HK-2 (cell line): Measurements from ENCODE around the gene ZNF354C.

ENCODE experiments used
- DNase-seq: peaks from one replicate; pipeline ENCODE4 v3.0.0-alpha.2; 2018; ENCODE audit not compliant: unreplicated experiment

ZNF354C gene

DNA sequence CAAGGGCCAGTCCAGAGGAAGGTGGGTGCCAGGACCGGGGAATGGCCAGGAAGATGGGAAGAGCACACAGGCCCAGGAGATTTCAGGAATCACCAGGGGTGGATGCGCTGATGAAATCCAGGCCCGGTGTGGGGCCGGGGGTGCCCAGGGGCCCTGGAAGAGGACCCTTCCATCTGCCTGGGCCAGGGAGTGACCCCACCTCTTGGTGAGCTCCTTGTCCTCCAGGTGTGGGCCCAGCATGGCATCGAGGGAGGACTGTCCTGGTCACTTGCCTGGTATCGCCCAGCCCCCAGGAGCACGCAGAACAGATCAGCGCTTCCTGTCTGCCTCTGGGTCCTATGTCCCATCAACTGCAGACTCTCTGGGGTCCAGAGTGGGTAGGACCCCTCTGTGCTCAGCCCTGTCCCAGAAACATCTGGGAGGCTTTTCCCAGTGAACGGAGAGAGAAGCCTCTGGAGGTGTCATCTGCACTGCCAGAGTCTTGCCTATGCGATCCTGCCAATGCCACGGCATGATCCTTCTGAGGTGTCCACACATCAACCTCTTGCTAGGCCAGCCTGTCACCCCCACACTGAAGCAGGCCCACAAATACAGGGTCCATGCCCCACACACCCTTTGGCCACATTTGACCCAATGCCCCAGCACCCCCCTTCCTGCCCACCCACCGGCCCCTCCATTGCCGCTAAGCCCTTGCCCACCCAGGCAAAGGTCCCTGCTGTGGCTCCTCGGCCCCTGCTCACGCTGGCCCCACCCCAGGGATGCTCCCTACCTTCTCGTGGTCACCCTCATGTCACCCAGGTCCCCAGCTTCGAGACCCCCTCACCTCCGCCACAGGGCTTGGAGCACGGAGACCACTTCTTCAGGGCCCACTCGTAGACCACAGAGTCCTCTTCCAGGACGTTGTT, 67.2 kb downstream of the ZNF354C start:
- DNase-seq, result no peak

DNA sequence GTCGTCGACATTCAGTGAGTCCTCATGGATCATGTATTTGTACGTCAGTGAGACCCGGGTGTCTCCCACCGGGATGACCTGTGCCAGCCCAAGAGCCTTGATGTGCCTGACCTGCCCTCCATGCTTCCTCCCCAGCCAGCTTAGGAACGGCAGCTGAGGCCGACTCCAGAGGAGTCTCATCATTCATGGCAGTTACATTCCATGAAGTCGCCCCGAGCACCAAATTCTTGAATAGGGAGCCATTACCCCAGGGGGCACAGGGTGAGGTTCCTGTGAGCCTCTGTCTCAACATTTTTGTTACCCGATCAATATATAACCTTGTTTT, 67.8 kb downstream of the ZNF354C start:
- DNase-seq, result no peak

DNA sequence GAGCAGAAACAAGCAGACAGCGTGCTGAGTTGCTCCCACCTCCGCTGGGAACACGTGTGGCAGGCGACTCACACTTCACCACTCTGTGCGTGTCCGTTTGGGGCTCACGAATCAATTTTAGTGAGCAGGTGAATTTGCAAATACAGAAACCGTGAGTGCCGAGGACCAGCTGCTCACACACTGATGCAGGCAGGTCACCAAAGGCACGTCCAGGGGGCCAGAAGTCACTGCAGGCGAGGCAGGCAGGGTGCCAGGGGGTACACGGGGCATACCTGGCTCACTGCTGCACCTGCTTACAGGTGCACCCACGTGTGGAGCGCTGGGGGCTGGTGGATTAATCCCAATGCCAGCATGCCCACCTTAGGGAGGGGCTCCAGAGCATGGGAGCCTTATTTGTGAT, 68.8 kb downstream of the ZNF354C start:
- no peak for DNase-seq

DNA sequence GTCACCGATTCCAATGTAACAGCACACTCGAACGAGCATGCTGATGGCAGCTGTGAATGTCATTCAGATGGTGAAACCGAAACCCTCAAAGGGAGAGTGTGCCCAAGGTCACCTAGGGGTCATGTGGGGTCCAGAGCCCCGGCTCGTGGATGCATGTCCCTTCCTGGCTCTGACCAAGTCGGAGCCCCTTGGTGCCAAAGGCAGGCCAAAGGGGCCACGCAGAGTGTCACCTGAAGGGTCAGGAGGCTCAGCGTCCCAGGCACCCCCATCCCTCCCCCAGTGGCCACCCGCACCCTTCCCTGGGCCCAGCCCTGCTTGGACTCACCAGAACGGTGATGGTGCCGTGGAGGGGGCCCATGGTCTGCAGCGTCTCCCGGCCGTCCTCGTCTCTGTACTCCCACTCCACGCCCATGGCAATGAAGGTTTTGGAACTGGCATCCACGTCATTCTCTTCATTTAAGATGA, 69.5 kb downstream of the ZNF354C start:
- DNase-seq, result no peak

DNA sequence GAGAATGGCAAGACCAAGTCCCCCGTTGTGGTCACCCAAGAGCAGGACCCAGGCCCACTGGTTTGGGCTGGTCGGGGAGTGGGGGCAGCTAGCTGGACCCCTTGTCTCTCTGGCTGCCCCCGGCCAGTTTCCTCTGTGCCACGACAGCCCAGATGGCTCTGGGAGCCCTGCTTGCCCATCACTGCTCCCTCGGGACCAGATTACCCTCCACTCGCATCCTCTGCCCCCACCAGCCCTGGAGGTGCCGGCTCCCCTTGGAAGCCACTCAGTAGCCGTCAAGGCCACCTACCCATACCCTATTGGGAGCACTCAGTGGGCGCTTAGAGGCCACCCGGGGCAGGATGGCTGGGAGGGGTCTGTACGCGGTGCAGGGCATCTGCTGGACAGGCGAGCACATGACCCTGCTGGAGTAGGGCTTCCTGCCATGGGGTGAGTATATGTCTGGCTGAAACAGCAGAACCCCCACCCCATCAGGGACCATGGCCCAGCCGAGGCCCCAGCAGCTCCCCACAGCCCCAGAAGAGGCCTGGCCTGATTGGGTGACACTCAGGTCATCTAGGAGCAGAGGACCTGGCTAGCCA, 70.0 kb downstream of the ZNF354C start:
- DNase-seq, result no peak

DNA sequence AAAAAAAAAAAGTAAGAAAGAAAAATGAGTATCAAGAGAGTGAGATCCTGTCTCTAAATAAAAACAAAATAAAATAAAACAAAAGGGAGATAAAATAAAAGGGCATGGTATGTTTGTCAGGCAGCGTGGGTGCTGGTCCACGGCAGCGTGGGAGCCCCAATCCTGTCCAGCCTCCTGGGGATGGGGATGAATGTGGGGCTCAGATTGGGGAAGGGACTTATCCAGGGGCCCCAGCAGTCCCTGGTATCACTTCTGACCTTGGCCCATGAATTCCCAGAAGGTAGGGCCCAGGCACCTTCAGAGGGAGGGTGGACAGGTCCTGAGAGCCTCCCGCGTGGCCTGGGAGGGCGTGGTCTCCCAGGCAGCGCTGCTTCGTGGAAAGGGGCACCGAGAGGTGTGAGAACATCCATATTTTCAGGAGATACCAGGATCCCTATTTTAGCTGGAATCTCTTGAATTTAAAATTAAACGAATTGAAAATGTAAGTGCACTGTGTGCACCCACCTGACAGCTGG, 71.2 kb downstream of the ZNF354C start:
- no peak for DNase-seq

DNA sequence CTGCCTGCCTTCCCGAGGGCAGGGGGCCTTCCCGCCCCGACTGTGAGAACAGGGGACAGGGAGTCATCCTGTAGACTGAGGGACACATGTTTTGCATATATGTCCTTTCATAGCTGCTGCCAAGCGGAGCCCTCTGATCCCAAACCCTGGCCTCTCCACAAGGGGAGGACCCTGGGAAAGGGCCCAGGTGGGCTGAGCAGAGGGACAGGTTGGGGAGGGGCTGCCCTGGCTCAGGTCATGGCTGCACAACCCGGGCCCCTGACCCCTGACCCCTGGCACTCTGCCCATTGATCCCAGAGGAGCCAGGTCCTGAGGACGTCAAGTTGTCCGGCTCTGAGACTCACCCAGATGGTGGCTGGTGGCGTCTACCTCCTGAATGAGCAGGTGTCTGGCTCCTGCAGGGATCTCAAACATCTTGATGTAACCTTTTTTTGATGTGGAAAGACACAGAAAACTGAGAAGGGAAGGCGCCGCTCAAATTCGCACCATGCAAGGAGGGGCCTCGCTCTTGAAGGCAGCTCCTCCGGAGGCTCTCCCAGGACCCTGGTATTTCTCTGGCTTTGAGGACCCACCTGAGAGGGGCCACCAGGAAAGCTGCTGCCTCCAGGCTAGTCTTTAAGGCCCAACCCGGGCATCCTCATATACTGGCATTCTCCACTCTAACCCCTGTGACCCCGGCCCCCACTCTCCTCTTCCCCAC, 71.9 kb downstream of the ZNF354C start:
- no peak for DNase-seq

DNA sequence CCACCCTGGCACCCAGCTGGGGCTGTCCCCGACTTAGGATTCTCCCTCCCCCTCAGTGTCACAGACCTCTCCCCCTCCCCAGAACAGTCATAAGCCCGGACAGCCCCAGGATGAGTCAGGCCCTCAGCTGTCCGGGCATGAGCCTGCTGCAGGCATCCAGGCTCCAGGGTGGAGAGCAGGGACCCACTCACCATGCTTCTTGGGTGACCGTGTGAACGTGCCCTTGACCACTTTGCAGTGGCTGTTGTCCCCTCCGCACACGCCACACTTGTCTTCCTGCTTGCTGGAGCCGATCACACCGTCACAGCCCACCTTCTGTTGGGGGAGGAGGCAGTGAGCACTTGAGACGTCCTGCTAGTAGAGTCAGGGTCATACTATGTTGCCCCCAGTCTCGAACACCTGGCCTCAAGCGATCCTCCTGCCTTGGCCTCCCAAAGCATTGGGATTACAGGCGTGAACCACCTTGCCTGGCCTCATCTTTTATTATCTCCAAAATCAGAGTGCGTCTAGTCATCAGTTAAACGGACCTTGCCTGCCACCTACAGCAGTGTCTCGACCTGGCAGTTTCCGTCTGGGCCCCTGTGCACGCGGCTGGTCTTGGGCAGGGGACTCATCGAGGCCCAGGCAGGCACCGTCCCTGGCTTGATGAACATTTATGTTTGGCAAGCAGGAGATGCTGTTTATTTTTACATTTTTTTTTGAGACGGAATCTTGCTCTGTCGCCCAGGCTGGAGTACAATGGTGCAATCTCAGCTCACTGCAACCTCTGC, 72.6 kb downstream of the ZNF354C start:
- DNase-seq, result no peak
